GM19324 (cell line): ENCODE measurements around the gene APOBEC3H.
"Not testable (repeated sequence)": the region's sequence is repeated elsewhere in the genome, so short reads cannot be mapped to it uniquely, and the experiment has no call there.

ENCODE experiments used
- ATAC-seq: cut with Tn5 transposase; IDR thresholded peaks from one replicate; pipeline ENCODE4 v1.9.1; 2021; ENCODE audit warnings: mild to moderate bottlenecking, moderate library complexity; ENCODE audit not compliant: unreplicated experiment, low FRiP score

The APOBEC3H gene

GRCh38 chr22:39097098-39098020 is at the start of gene APOBEC3H:
Gene APOBEC3H (plus strand): TSS chr22:39097244. CDS start chr22:39100279, 3,035 bp downstream.
- no peak for ATAC-seq

- not testable (repeated sequence) for ATAC-seq
Measured at GRCh38 chr22:39049486-39049885, 47.6 kb upstream of the APOBEC3H start.

GRCh38 chr22:39051844-39052495 is 45.1 kb upstream of the APOBEC3H start:
- not testable (repeated sequence) for ATAC-seq

- no peak for ATAC-seq
Measured at GRCh38 chr22:39055658-39056057, 41.4 kb upstream of the APOBEC3H start.

GRCh38 chr22:39061290-39061689 is 35.8 kb upstream of the APOBEC3H start:
- not testable (repeated sequence) for ATAC-seq

- not testable (repeated sequence) for ATAC-seq
Measured at GRCh38 chr22:39061951-39062350, 35.1 kb upstream of the APOBEC3H start.

GRCh38 chr22:39063904-39064303 is 33.1 kb upstream of the APOBEC3H start:
- peak; percentile 61 for ATAC-seq

GRCh38 chr22:39066442-39067276 is 30.4 kb upstream of the APOBEC3H start:
- ATAC-seq: not testable (repeated sequence)

- no peak for ATAC-seq
Measured at GRCh38 chr22:39068033-39068785, 28.8 kb upstream of the APOBEC3H start.

- no peak for ATAC-seq
Measured at GRCh38 chr22:39070186-39070585, 26.9 kb upstream of the APOBEC3H start.

- ATAC-seq: not testable (repeated sequence)
Measured at GRCh38 chr22:39072581-39072981, 24.5 kb upstream of the APOBEC3H start.

- ATAC-seq: no peak
Measured at GRCh38 chr22:39073981-39074380, 23.1 kb upstream of the APOBEC3H start.

GRCh38 chr22:39076155-39077025 is 20.7 kb upstream of the APOBEC3H start:
- ATAC-seq: not testable (repeated sequence)

GRCh38 chr22:39077026-39077840 is 19.8 kb upstream of the APOBEC3H start, which contains the start of gene APOBEC3G:
Gene APOBEC3G (plus strand): TSS chr22:39077275. CDS start chr22:39077362, 87 bp downstream.
- ATAC-seq: peak; percentile 85

- ATAC-seq: not testable (repeated sequence)
Measured at GRCh38 chr22:39077912-39078311, 19.1 kb upstream of the APOBEC3H start.

GRCh38 chr22:39078329-39078728 is 18.7 kb upstream of the APOBEC3H start:
- ATAC-seq: no peak

GRCh38 chr22:39079054-39079637 is 17.9 kb upstream of the APOBEC3H start:
- not testable (repeated sequence) for ATAC-seq
